H1 (cell line): Measurements from ENCODE around the gene DTWD2. TPM values are rescaled to one million over a fixed set of nuclear protein-coding genes. Genes with fewer than 3 reads are reported as not detected.

Experiments
- CTCF ChIA-PET: fragments of 300-600 bp; sonication (Branson Sonifier 250); formaldehyde crosslinking; loops from one replicate; lab custom pipeline; 2021; ENCODE audit not compliant: partially characterized antibody; lab: Charles Lee
- POLR2A ChIA-PET: fragments of 300-600 bp; sonication (Branson Sonifier 250); formaldehyde crosslinking; loops from one replicate; lab custom pipeline; 2021; ENCODE audit warnings: inconsistent platforms; ENCODE audit not compliant: partially characterized antibody; lab: Charles Lee
- DNase-seq, 2 experiments: peaks; one replicate each; pipeline versions ENCODE4 v3.0.0 to v3.0.0-alpha.2; 2010 to 2022; ENCODE audit warnings: low spot score in 2 of 2, low read depth in 1 of 2, mixed read lengths in 1 of 2
- FAIRE-seq: peaks from 2 replicates; lab custom pipeline; 2011; peaks lifted over from hg19 to GRCh38; lab: Jason Lieb, UNC
- H2AFZ ChIP-seq: 2 replicates; pipeline ENCODE4 v1.8.1; 2012; ENCODE audit warnings: low read length, inconsistent platforms
- H2AK5ac ChIP-seq: 2 replicates; pipeline ENCODE4 v1.6.1; 2013; ENCODE audit warnings: low read depth, low read length
- H2BK120ac ChIP-seq: replicated peaks from 2 replicates; pipeline ENCODE3; 2013; ENCODE audit warnings: low read depth, low read length, inconsistent platforms
- H2BK12ac ChIP-seq: 2 replicates; pipeline ENCODE4 v1.6.1; 2013; ENCODE audit warnings: low read depth, low read length
- H2BK15ac ChIP-seq: 2 replicates; pipeline ENCODE4 v1.6.1; 2013; ENCODE audit warnings: low read length
- H2BK20ac ChIP-seq: 2 replicates; pipeline ENCODE4 v1.6.1; 2013; ENCODE audit warnings: low read length
- H2BK5ac ChIP-seq: 2 replicates; pipeline ENCODE4 v1.6.1; 2013; ENCODE audit warnings: low read depth, low read length
- H3K14ac ChIP-seq: 2 replicates; pipeline ENCODE4 v1.6.1; 2013; ENCODE audit warnings: inconsistent platforms; ENCODE audit not compliant: insufficient read length
- H3K18ac ChIP-seq: 2 replicates; pipeline ENCODE4 v1.6.1; 2013; ENCODE audit warnings: low read length; ENCODE audit errors: extremely low read depth
- H3K23ac ChIP-seq: 2 replicates; pipeline ENCODE4 v1.6.1; 2013; ENCODE audit warnings: inconsistent platforms; ENCODE audit not compliant: insufficient read length
- H3K23me2 ChIP-seq: 2 replicates; pipeline ENCODE4 v1.6.1; 2013; ENCODE audit warnings: low read depth, low read length
- H3K27ac ChIP-seq: 2 replicates; pipeline ENCODE4 v1.6.1; 2011; ENCODE audit warnings: low read depth, low read length, inconsistent platforms
- H3K27me3 ChIP-seq, 4 experiments: replicated peaks in 1 of 4; 1 replicate in 1 of 4; 2 replicates in 3 of 4; pipeline versions ENCODE4 v1.6.1 to v1.8.1; 2011 to 2013; ENCODE audit warnings: low read length in 3 of 4, mild to moderate bottlenecking in 3 of 4, inconsistent platforms in 2 of 4, mixed read lengths in 2 of 4, moderate library complexity in 1 of 4; ENCODE audit not compliant: control insufficient read depth in 3 of 4, insufficient read depth in 3 of 4; ENCODE audit errors: extremely low read depth in 1 of 4
- H3K36me3 ChIP-seq, 4 experiments: 2 replicates each; pipeline versions ENCODE4 v1.6.1 to v1.8.1; 2011 to 2013; ENCODE audit warnings: mild to moderate bottlenecking in 4 of 4, low read length in 3 of 4, moderate library complexity in 2 of 4, control low read depth in 1 of 4, inconsistent platforms in 1 of 4; ENCODE audit not compliant: insufficient read depth in 4 of 4, control insufficient read depth in 2 of 4
- H3K4ac ChIP-seq: replicated peaks from 2 replicates; pipeline ENCODE3; 2013; ENCODE audit warnings: low read length, low read depth, mixed read lengths, inconsistent platforms; ENCODE audit not compliant: insufficient read length
- H3K4me1 ChIP-seq, 4 experiments: replicated peaks in 1 of 4; 1 replicate in 1 of 4; 2 replicates in 3 of 4; pipeline versions ENCODE4 v1.6.1 to v1.8.1; 2011 to 2013; ENCODE audit warnings: low read length in 3 of 4, inconsistent platforms in 2 of 4, mixed read lengths in 1 of 4; ENCODE audit not compliant: insufficient read depth in 4 of 4, control insufficient read depth in 3 of 4
- H3K4me2 ChIP-seq, 2 experiments: 2 replicates each; pipeline versions ENCODE4 v1.6.1 to v1.8.1; 2011 to 2013; ENCODE audit warnings: low read depth in 2 of 2, low read length in 2 of 2, control low read depth in 1 of 2, inconsistent platforms in 1 of 2, mild to moderate bottlenecking in 1 of 2; ENCODE audit not compliant: insufficient read depth in 1 of 2
- H3K4me3 ChIP-seq, 4 experiments: fragments of 200-600, 300-600 bp in 1 of 4; sonication (generic), shearing (Covaris generic), sonication (Bioruptor Twin) in 1 of 4; 2 replicates each; pipeline versions ENCODE4 v1.5.1 to v1.8.1; 2011 to 2016; ENCODE audit warnings: low read length in 4 of 4, low read depth in 3 of 4, control low read depth in 2 of 4, inconsistent platforms in 2 of 4, mild to moderate bottlenecking in 2 of 4, mixed read lengths in 1 of 4, moderate library complexity in 1 of 4; ENCODE audit not compliant: insufficient read depth in 2 of 4; ENCODE audit errors: extremely low read depth in 1 of 4
- H3K56ac ChIP-seq: replicated peaks from 2 replicates; pipeline ENCODE3; 2013; ENCODE audit warnings: low read depth, mild to moderate bottlenecking, mixed read lengths, low read length, inconsistent platforms; ENCODE audit not compliant: insufficient read length
- H3K79me1 ChIP-seq: 2 replicates; pipeline ENCODE4 v1.6.1; 2013; ENCODE audit warnings: low read depth, low read length, control low read depth
- H3K79me2 ChIP-seq, 2 experiments: 2 replicates each; pipeline versions ENCODE4 v1.6.1 to v1.8.1; 2012 to 2013; ENCODE audit warnings: low read length in 2 of 2, mild to moderate bottlenecking in 2 of 2, inconsistent platforms in 1 of 2; ENCODE audit not compliant: insufficient read depth in 2 of 2, control insufficient read depth in 1 of 2
- H3K9ac ChIP-seq, 4 experiments: replicated peaks in 1 of 4; 1 replicate in 1 of 4; 2 replicates in 3 of 4; pipeline versions ENCODE4 v1.6.1 to v1.8.1; 2011 to 2013; ENCODE audit warnings: low read depth in 3 of 4, low read length in 3 of 4, control low read depth in 2 of 4, mild to moderate bottlenecking in 2 of 4, moderate library complexity in 2 of 4, inconsistent platforms in 1 of 4; ENCODE audit errors: extremely low read depth in 1 of 4
- H3K9me3 ChIP-seq, 2 experiments: 2 replicates each; pipeline versions ENCODE4 v1.6.1 to v1.8.1; 2012 to 2013; ENCODE audit warnings: mild to moderate bottlenecking in 2 of 2, moderate library complexity in 2 of 2, control low read depth in 1 of 2, inconsistent platforms in 1 of 2, low read depth in 1 of 2, low read length in 1 of 2, mixed read lengths in 1 of 2; ENCODE audit not compliant: insufficient read depth in 2 of 2
- H4K20me1 ChIP-seq, 2 experiments: replicated peaks in 1 of 2; 2 replicates each; pipeline versions ENCODE3 to v1.8.1; 2011 to 2013; ENCODE audit warnings: inconsistent platforms in 2 of 2, low read length in 2 of 2, mild to moderate bottlenecking in 1 of 2; ENCODE audit not compliant: insufficient read depth in 2 of 2, control insufficient read depth in 1 of 2
- H4K5ac ChIP-seq: 2 replicates; pipeline ENCODE4 v1.6.1; 2013; ENCODE audit warnings: low read length, low read depth, mixed read lengths, inconsistent platforms; ENCODE audit not compliant: insufficient read length
- H4K8ac ChIP-seq: 2 replicates; pipeline ENCODE4 v1.8.0; 2013; ENCODE audit warnings: mild to moderate bottlenecking, moderate library complexity, low read length, inconsistent platforms; ENCODE audit not compliant: insufficient read depth; ENCODE audit errors: extremely low read depth
- H4K91ac ChIP-seq: replicated peaks from 2 replicates; pipeline ENCODE3; 2013; ENCODE audit warnings: low read length, mixed read lengths, inconsistent platforms; ENCODE audit not compliant: insufficient read length
- POLR2AphosphoS5 ChIP-seq: IDR thresholded peaks from 2 replicates; pipeline ENCODE4 v1.6.1; 2011; ENCODE audit warnings: low read depth, low read length
- POU5F1 ChIP-seq: IDR thresholded peaks from 2 replicates; pipeline ENCODE4 v1.6.1; 2011; ENCODE audit warnings: low read depth, mild to moderate bottlenecking, low read length, moderate library complexity
- SRF ChIP-seq: IDR thresholded peaks from 2 replicates; pipeline ENCODE4 v1.6.1; 2011; ENCODE audit warnings: mild to moderate bottlenecking, low read depth, low read length, moderate library complexity
- WGBS, 2 experiments: shearing (Covaris generic) in 1 of 2; methylation state at CpG; one replicate each; pipeline versions ENCODE4 v1.1.6 to v1.1.7; 2013 to 2015; ENCODE audit warnings: low lambda C conversion rate in 2 of 2, mixed read lengths in 2 of 2, inconsistent platforms in 1 of 2, low coverage in 1 of 2, missing lambda C conversion rate in 1 of 2; ENCODE audit not compliant: insufficient replicate concordance in 2 of 2, insufficient coverage in 1 of 2, insufficient read length in 1 of 2; ENCODE audit errors: extremely low coverage in 1 of 2, missing lambda C conversion rate in 1 of 2; 5-methylcytosine and 5-hydroxymethylcytosine counted together
- polyA plus RNA-seq, 7 experiments: library from polyadenylated mRNA; depleted of rRNA in 3 of 7; stranded (reverse) in 5 of 7; unstranded in 2 of 7; fragments of >200 nt in 5 of 7; fragments of 200-250 nt in 2 of 7; gene quantifications; 1 replicate in 5 of 7; 2 replicates in 1 of 7; 4 replicates in 1 of 7; pipeline versions ENCODE4 v1.2.1 to v1.2.3, GENCODE V29; 2011 to 2013; ENCODE audit warnings: missing spikeins in 2 of 7, mixed read lengths in 2 of 7
- total RNA-seq: library from RNA; stranded (reverse); fragmentation: NEBNext Ultra II Directional; extraction: Animal tissue kit (Norgen Biotek cat#: 25700); gene quantifications from 2 replicates; pipeline ENCODE4 v1.2.1, GENCODE V29; 2021

DTWD2 gene
- total and polyA plus RNA-seq, 2 of the 8 experiments (the other 6 are each of a cell fraction or from before 2014, with no cell fraction given): 4.3 to 17.1 TPM

DNA sequence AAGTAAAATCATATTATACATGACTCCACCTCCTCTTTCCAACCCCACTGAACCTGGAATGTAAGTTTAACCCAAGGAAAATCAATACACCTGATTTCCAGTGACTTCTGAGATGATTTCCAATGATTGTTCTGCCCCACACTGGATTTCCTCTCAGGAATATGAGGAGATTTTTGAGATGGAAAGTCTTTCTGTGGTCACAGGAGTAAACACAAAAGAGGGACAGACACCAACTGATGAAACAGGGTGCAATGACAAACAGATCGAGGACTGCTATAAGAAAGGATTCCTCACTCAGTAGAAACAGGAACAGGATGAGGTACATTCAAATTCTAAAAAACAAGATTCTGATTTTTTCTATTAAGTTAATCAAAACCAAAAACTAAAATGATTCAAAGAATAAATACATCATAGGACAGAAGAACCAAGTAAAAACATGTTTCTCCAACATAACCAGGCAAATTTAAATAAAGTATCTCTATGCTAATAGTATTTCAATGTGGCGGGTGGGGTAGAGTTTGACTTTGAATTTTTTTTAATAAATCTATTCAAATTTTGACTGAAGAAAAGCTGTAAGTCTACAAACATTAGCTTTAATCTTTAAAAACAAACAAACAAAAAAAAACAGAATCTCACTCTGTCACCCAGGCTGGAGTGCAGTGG lies 42.1 kb downstream of the DTWD2 start:
- Histone ChIP-seq H4K91ac (no peak overlapping the region), H3K4me3 (no peak overlapping the region), H3K14ac (no peak overlapping the region), H3K27ac (no peak overlapping the region), H3K23ac (no peak overlapping the region), H3K56ac (no peak overlapping the region), H4K5ac (no peak overlapping the region), H3K4me1 (no peaks in the 10 kb centered on the region), H3K4me2 (no peak overlapping the region), H2BK20ac (no peak overlapping the region), H3K23me2 (peaks cover 2% of the 10 kb centered on the region; the same call in 1 of the 2 replicates), H2BK12ac (no peak overlapping the region), H4K8ac (no peak overlapping the region), H3K9ac (no peak overlapping the region), H3K36me3 (peaks cover 0 to 3% (median 2%) of the 10 kb centered on the region in 4 experiments; a peak in 2 of 8 replicates), H2BK15ac (no peak overlapping the region), H2BK5ac (no peak overlapping the region), H3K79me1 (no peaks in the 10 kb centered on the region), H2BK120ac (no peak overlapping the region), H3K18ac (no peak overlapping the region), H3K79me2 (no peaks in the 10 kb centered on the region), H3K27me3 (no peaks in the 10 kb centered on the region), H4K20me1 (no peaks in the 10 kb centered on the region), H3K4ac (no peak overlapping the region), H2AK5ac (no peak overlapping the region), H2AFZ (no peak overlapping the region), H3K9me3 (no peaks in the 10 kb centered on the region)
- no peak for TF ChIP-seq POU5F1
- TF ChIP-seq SRF: no peak
- TF ChIP-seq POLR2AphosphoS5: no peak
- CTCF ChIA-PET: interaction anchor here (0.6 to 1.6 kb wide), 5 partner anchors 10 to 467 kb away, joined by 3 to 8 read pairs (median 6); partner anchors contain the start of gene DTWD2
- POLR2A ChIA-PET: no interaction called here
- DNase-seq: no peak
- no peak for FAIRE-seq
- 96% methylated on average over 2 of the region's 2 CpGs; no CpG with 5 or more reads in 1 of the 2 experiments for WGBS, 2 experiments
